AG04450 (cell line): ENCODE results near the gene FADS2. TPM values are rescaled to one million over a fixed set of nuclear protein-coding genes. Genes with fewer than 3 reads are reported as not detected.

Experiments used
- CTCF ChIA-PET: fragments of 300-600, 350-600 bp; formaldehyde crosslinking; extraction: SDS; loops from one replicate; lab custom pipeline; 2022; ENCODE audit warnings: antibody characterized with exemption, inconsistent platforms; lab: Charles Lee
- POLR2A ChIA-PET: fragments of 350-600 bp; formaldehyde crosslinking; extraction: SDS; loops from one replicate; lab custom pipeline; 2021; ENCODE audit warnings: antibody characterized with exemption, inconsistent platforms; lab: Yijun Ruan, JAX
- DNase-seq: peaks from one replicate; pipeline ENCODE4 v3.0.0-alpha.2; 2011; ENCODE audit warnings: low read depth, low spot score
- H3K27ac ChIP-seq: one replicate; pipeline ENCODE4 v1.5.1; 2012; ENCODE audit warnings: low read depth, low read length, control low read depth
- H3K27me3 ChIP-seq: one replicate; pipeline ENCODE4 v1.6.0; 2012; ENCODE audit warnings: low read length; ENCODE audit not compliant: control insufficient read depth, insufficient read depth
- H3K4me3 ChIP-seq: 2 replicates; pipeline ENCODE4 v1.5.1; 2011; ENCODE audit warnings: mild to moderate bottlenecking, low read depth, low read length, control low read depth
- H3K9me3 ChIP-seq: 2 replicates; pipeline ENCODE4 v1.5.1; 2012; ENCODE audit warnings: low read length; ENCODE audit not compliant: control insufficient read depth, insufficient read depth
- CTCF ChIP-seq: IDR thresholded peaks from 2 replicates; pipeline ENCODE4 v1.5.1; 2011; ENCODE audit warnings: low read depth, low read length, control low read depth, inconsistent platforms
- polyA minus RNA-seq: library from RNA; depleted of rRNA, polyadenylated mRNA; stranded (reverse); fragments of >200 nt; gene quantifications from 2 replicates; pipeline ENCODE4 v1.2.3, GENCODE V29; 2011; rRNA and poly(A)+ RNA removed
- polyA plus RNA-seq: library from polyadenylated mRNA; depleted of rRNA; stranded (reverse); fragments of >200 nt; gene quantifications from 2 replicates; pipeline ENCODE4 v1.2.3, GENCODE V29; 2011; rRNA removed

FADS2 gene
- polyA plus RNA-seq (183 and 218 TPM in 2 replicates), polyA minus RNA-seq (383 and 456 TPM in 2 replicates)

DNA sequence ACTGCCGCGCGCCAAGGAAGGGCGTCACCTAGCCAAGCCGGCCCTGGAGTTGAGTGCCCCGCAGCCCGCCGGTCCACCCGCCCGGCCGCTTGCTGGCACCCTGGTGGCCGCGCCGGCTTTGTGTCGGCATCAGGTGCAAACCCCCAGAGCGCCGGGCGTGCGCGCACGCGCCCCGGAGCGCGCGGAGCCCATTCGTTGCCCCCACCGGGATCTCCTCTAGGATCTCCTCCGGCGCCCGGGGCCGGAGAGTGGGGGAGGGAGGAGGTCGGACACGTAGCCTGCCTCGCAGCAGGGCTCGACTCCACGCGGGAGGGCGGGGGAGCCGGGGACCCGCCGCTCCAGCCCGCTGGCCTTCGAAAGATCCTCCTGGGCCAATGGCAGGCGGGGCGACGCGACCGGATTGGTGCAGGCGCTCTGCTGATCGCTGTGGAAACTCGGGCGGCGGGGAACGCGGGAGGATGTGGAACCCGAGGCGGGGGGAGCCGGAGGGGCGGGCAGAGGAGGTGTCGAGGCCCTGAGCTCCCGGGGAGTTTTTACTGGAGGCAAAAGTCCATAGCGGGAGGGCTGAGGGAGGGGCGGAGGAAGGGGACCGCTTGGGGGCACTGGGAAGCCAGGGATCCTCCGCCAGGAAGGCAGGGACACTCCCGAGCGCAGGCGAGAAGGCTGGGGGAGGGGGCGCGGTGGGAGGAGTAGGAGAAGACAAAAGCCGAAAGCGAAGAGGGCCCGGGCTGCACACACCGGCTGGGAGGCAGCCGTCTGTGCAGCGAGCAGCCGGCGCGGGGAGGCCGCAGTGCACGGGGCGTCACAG, at the start of gene FADS2:
Gene FADS2 (plus strand): TSS at position 730 of the 808 bp plus-strand sequence. CDS start 91 bp downstream, outside the sequence.
- DNase-seq: peak; percentile 80
- Histone ChIP-seq H3K9me3 (no peaks in the 10 kb centered on the region), H3K4me3 (peak within 1 kb of the TSS; percentile 87), H3K27ac (peak within 1 kb of the TSS; percentile 65), H3K27me3 (no peaks in the 10 kb centered on the region)
- TF ChIP-seq CTCF: 0 out of 2 replicates have a peak, but pooled peaks have one; percentile 3
- POLR2A ChIA-PET: interaction anchor here (0.5 to 2.7 kb wide), 9 partner anchors 12 to 861 kb away, joined by 3 to 29 read pairs (median 4); partner anchors contain the start of genes FADS1, FEN1, LRRN4CL and TUT1
- CTCF ChIA-PET: interaction anchor here (1.0 to 1.8 kb wide), 3 partner anchors 13 to 30 kb away, joined by 3 to 11 read pairs (median 4); no protein-coding TSS in a partner anchor

- H3K4me3 ChIP-seq: no peak overlapping the region
- TF ChIP-seq CTCF: no peak
- no peaks in the 10 kb centered on the region for H3K27me3 ChIP-seq
- ChIA-PET POLR2A (no interaction called here), CTCF (interaction anchor here (1.4 kb wide), 1 partner anchor 45 kb away, joined by 5 read pairs; no protein-coding TSS in a partner anchor)
- no peaks in the 10 kb centered on the region for H3K9me3 ChIP-seq
- no peak for DNase-seq
- no peak overlapping the region for H3K27ac ChIP-seq
These were observed 49.7 kb upstream of the FADS2 start for GRCh38 chr11:61778357-61778886.

GRCh38 chr11:61778920-61779650, 49.0 kb upstream of the FADS2 start:
- no peak for DNase-seq
- ChIA-PET POLR2A (no interaction called here), CTCF (interaction anchor here (1.4 kb wide), 1 partner anchor 46 kb away, joined by 5 read pairs; no protein-coding TSS in a partner anchor)
- Histone ChIP-seq H3K4me3 (no peak overlapping the region), H3K27me3 (no peaks in the 10 kb centered on the region), H3K27ac (no peak overlapping the region), H3K9me3 (no peaks in the 10 kb centered on the region)
- no peak for TF ChIP-seq CTCF

DNA sequence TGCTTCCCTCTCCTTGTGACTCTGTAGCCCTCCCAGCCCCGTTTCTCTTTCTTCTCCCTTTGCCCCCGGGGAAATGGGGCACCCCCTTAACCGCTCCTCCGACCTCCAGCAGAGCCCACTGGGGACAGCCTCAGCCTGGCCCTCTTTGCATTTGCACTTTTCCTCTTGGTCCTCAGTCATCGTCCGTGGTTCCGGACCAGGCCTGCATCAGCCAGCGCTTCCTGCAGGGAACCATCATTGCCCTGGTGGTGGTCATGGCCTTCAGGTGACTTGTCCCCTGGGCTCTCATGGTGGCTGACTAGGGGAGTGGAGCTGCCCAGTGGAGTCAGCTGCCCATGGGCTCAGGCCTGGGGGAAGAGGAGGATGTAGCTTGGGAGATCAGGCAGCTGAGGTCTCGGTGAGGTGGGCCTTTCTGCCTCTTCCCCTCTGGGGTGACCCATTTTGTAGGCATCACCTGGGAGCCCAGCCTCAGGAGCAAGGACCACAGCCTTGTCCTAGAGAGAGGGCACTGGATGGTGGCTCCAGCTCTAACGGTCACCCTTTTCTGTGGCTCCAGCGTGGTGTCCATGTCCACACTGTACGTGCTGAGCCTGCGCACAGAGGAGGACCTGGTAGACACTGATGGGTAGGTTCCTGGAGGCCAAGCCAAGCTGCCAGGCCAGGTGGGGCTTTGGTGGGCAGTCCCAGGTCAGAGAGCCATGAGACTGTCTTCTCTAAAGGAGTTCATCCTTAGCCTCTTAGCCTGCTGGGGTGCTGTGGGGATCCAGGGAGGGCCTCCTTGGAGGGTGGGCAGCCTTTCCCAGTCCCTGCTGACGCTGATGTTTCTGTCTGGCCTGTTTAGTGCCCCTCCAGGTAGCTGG, 48.2 kb upstream of the FADS2 start:
- Histone ChIP-seq H3K27ac (no peak overlapping the region), H3K4me3 (no peak overlapping the region), H3K9me3 (no peaks in the 10 kb centered on the region), H3K27me3 (no peaks in the 10 kb centered on the region)
- ChIA-PET POLR2A (no interaction called here), CTCF (interaction anchor here (0.6 to 1.4 kb wide), 4 partner anchors 12 to 46 kb away, joined by 3 to 9 read pairs (median 6); no protein-coding TSS in a partner anchor)
- TF ChIP-seq CTCF: no peak
- DNase-seq: no peak
